Panc1 (cell line): ENCODE results near the gene FRMD5. TPM values are rescaled to one million over a fixed set of nuclear protein-coding genes. Genes with fewer than 3 reads are reported as not detected.

Experiments
- ATAC-seq: fragments of 200-7000 bp; cut with Tn5 transposase; 2 replicates; pipeline ENCODE4 v1.9.1; 2020; ENCODE audit warnings: mild to moderate bottlenecking, moderate library complexity
- BruUV-seq: library from RNA; stranded (reverse); fragments of 400-500 nt; replicated peaks from 2 replicates; lab custom pipeline; 2021; lab: Mats Ljungman, UMichigan
- CTCF ChIA-PET: fragments of 300-600 bp; sonication (Branson Sonifier 250); formaldehyde crosslinking; loops from one replicate; lab custom pipeline; 2022; ENCODE audit warnings: antibody characterized with exemption; lab: Charles Lee
- POLR2A ChIA-PET: fragments of 300-600 bp; sonication (Branson Sonifier 250); formaldehyde crosslinking; loops from one replicate; lab custom pipeline; 2022; ENCODE audit warnings: antibody characterized with exemption; lab: Charles Lee
- DNase-seq: peaks from one replicate; pipeline ENCODE4 v3.0.0-alpha.2; 2010; ENCODE audit warnings: low read depth, low spot score
- H3K27ac ChIP-seq: 2 replicates; pipeline ENCODE4 v1.5.1; 2011; ENCODE audit warnings: mild to moderate bottlenecking, low read length, inconsistent platforms
- H3K27me3 ChIP-seq: fragments of 200-500 bp; sonication (Bioruptor generic); 2 replicates; pipeline ENCODE4 v1.6.0; 2014; ENCODE audit warnings: low read length, inconsistent platforms; ENCODE audit not compliant: control insufficient read depth, insufficient read depth
- H3K36me3 ChIP-seq: fragments of 200-500 bp; sonication (Bioruptor generic); 2 replicates; pipeline ENCODE4 v1.5.1; 2014; ENCODE audit warnings: inconsistent platforms, mild to moderate bottlenecking, low read length, moderate library complexity; ENCODE audit not compliant: control insufficient read depth, insufficient read depth
- H3K4me1 ChIP-seq: 2 replicates; pipeline ENCODE4 v1.5.1; 2011; ENCODE audit warnings: inconsistent platforms, mild to moderate bottlenecking, low read length, moderate library complexity; ENCODE audit not compliant: control insufficient read depth, insufficient read depth
- H3K4me3 ChIP-seq, 2 experiments: 2 replicates each; pipeline ENCODE4 v1.5.1; 2011 to 2012; ENCODE audit warnings: low read depth in 2 of 2, low read length in 2 of 2, mild to moderate bottlenecking in 2 of 2, inconsistent platforms in 1 of 2, moderate library complexity in 1 of 2
- H3K9me3 ChIP-seq: fragments of 200-500 bp; sonication (Bioruptor generic); 2 replicates; pipeline ENCODE4 v1.5.1; 2014; ENCODE audit warnings: low read depth, mild to moderate bottlenecking, inconsistent platforms, low read length, moderate library complexity; ENCODE audit not compliant: control insufficient read depth, insufficient read depth
- CTCF ChIP-seq: fragments of 450-650 bp; IDR thresholded peaks from 2 replicates; pipeline ENCODE4 v1.5.1; 2017; ENCODE audit warnings: mild to moderate bottlenecking
- POLR2AphosphoS5 ChIP-seq: IDR thresholded peaks from 2 replicates; pipeline ENCODE4 v1.6.1; 2012; ENCODE audit warnings: mild to moderate bottlenecking, low read depth, low read length, moderate library complexity
- REST ChIP-seq, 2 experiments: IDR thresholded peaks; 2 replicates each; pipeline ENCODE4 v1.6.1; 2011 to 2012; ENCODE audit warnings: low read depth in 2 of 2, control low read depth in 1 of 2, low read length in 1 of 2, mild to moderate bottlenecking in 1 of 2, moderate library complexity in 1 of 2; ENCODE audit not compliant: insufficient read depth in 1 of 2
- SIN3A ChIP-seq: IDR thresholded peaks from 2 replicates; pipeline ENCODE4 v1.6.1; 2012; ENCODE audit warnings: low read depth, mild to moderate bottlenecking, low read length, moderate library complexity, borderline replicate concordance; ENCODE audit not compliant: insufficient read depth
- TCF7L2 ChIP-seq: IDR thresholded peaks from 2 replicates; pipeline ENCODE4 v1.6.1; 2011; ENCODE audit warnings: mild to moderate bottlenecking, low read depth, low read length, inconsistent platforms
- in situ Hi-C: cut with HindIII; loops from 2 replicates; pipeline ENCODE4 v1.10.0; 2016; ENCODE audit warnings: low sequenced_read_pairs, low pct_unique_long_range_greater_than_20kb
- intact Hi-C: fragments of 100-400 bp; cut with micrococcal nuclease; formaldehyde crosslinking; loops from one replicate; pipeline ENCODE4 v1.10.0; 2022; ENCODE audit not compliant: unreplicated experiment
- total RNA-seq: library from RNA; stranded (reverse); gene quantifications from one replicate; pipeline ENCODE4 v1.2.1, GENCODE V29; 2021; ENCODE audit not compliant: unreplicated experiment

Gene FRMD5
- total RNA-seq, 1 experiment from 2014 or later, result 18.3 TPM

- H3K36me3 ChIP-seq, result no peaks in the 10 kb centered on the region
- no TSS peak for BruUV-seq
- in situ Hi-C loops, result no loop called here
- H3K27ac ChIP-seq, result no peak overlapping the region
- intact Hi-C loops, result no loop called here
- H3K9me3 ChIP-seq, result no peaks in the 10 kb centered on the region
- ATAC-seq (no peak), DNase-seq (no peak)
- H3K4me3 ChIP-seq, result no peak overlapping the region
- no peaks in the 10 kb centered on the region for H3K4me1 ChIP-seq
- H3K27me3 ChIP-seq, result no peaks in the 10 kb centered on the region
- TF ChIP-seq SIN3A, result no peak
- no peak for TF ChIP-seq REST (IDR thresholded peaks at IDR 0.05; ENCODE audit: insufficient read depth in 1 of 2, low read depth in 2 of 2, low read length in 1 of 2)
- TF ChIP-seq POLR2AphosphoS5, result no peak
- TF ChIP-seq CTCF, result no peak
- no peak for TF ChIP-seq TCF7L2
- ChIA-PET CTCF (no interaction called here), POLR2A (no interaction called here)
These were observed 183.7 kb downstream of the FRMD5 start for GRCh38 chr15:44011238-44011854.

GRCh38 chr15:44010089-44010488 lies 185.0 kb downstream of the FRMD5 start:
- in situ Hi-C loops (no loop called here), intact Hi-C loops (no loop called here)
- ChIA-PET POLR2A (no interaction called here), CTCF (no interaction called here)
- TSS peak; percentile 35 for BruUV-seq
- DNase-seq, result no peak
- ATAC-seq, result no peak
- Histone ChIP-seq H3K27ac (no peak overlapping the region), H3K4me1 (no peaks in the 10 kb centered on the region), H3K27me3 (no peaks in the 10 kb centered on the region), H3K9me3 (no peaks in the 10 kb centered on the region), H3K36me3 (no peaks in the 10 kb centered on the region), H3K4me3 (no peak overlapping the region)
- TF ChIP-seq REST (IDR thresholded peaks at IDR 0.05; ENCODE audit: insufficient read depth in 1 of 2, low read depth in 2 of 2, low read length in 1 of 2) (no peak), TCF7L2 (no peak), CTCF (no peak), POLR2AphosphoS5 (no peak), SIN3A (no peak)
